ENCODE measurements around the gene PFKFB3.
"Not testable (repeated sequence)": the region's sequence is repeated elsewhere in the genome, so short reads cannot be mapped to it uniquely, and the experiment has no call there.

PFKFB3 gene

DNA sequence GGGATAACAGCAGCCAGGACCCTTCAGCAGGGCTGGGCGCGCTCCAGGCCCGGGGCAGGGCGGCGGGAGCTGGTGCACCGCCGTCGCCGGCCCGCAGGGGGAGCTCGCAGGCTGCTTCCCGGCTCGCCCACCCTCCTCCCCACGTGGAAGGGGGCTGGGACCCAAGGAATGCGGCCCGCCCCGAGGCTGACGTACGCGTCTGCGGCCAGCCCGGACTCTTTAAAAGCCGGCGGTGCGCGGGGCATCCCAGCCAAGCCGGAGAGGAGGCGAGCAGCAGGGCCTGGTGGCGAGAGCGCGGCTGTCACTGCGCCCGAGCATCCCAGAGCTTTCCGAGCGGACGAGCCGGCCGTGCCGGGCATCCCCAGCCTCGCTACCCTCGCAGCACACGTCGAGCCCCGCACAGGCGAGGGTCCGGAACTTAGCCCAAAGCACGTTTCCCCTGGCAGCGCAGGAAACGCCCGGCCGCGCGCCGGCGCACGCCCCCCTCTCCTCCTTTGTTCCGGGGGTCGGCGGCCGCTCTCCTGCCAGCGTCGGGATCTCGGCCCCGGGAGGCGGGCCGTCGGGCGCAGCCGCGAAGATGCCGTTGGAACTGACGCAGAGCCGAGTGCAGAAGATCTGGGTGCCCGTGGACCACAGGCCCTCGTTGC is at the start of gene PFKFB3:
TSS of gene PFKFB3 (plus strand) at position 249 of the 647 bp plus-strand sequence. CDS start at position 578, 329 bp downstream.
- in situ Hi-C loops (cut with MboI; ENCODE audit: low sequenced_read_pairs), result loop anchor here (5.0 kb wide), 1 partner anchor 204 kb away; no protein-coding TSS in a partner anchor

GRCh38 chr10:6153845-6154244 is 48.9 kb upstream of the PFKFB3 start:
- in situ Hi-C loops (cut with MboI; ENCODE audit: low sequenced_read_pairs), result no loop called here

GRCh38 chr10:6154566-6154965 is 48.2 kb upstream of the PFKFB3 start:
- in situ Hi-C loops (cut with MboI; ENCODE audit: low sequenced_read_pairs), result no loop called here

DNA sequence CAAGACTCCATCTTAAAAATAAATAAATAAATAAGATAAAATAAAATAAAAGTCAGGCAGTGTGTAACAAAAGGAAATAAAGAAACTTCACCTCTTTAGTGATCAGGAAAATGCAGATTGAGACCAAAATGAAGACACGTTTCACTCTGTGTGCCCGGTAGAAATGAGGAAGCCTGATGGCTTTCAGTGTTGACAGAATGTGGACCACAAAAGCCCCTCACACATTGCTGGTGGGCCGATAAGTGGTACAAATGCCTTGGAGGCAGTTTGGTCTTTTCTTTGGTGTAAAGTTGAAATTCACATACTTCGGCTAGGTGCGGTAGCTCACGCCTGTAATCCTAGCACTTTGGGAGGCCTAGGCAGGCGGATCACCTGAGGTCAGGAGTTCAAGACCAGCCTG is 44.5 kb upstream of the PFKFB3 start:
- in situ Hi-C loops (cut with MboI; ENCODE audit: low sequenced_read_pairs), result no loop called here

- in situ Hi-C loops (cut with MboI; ENCODE audit: low sequenced_read_pairs), result no loop called here
Measured at GRCh38 chr10:6161921-6162320, 40.8 kb upstream of the PFKFB3 start.

- in situ Hi-C loops (cut with MboI; ENCODE audit: low sequenced_read_pairs), result no loop called here
Measured at GRCh38 chr10:6162589-6163356, 40.0 kb upstream of the PFKFB3 start.

DNA sequence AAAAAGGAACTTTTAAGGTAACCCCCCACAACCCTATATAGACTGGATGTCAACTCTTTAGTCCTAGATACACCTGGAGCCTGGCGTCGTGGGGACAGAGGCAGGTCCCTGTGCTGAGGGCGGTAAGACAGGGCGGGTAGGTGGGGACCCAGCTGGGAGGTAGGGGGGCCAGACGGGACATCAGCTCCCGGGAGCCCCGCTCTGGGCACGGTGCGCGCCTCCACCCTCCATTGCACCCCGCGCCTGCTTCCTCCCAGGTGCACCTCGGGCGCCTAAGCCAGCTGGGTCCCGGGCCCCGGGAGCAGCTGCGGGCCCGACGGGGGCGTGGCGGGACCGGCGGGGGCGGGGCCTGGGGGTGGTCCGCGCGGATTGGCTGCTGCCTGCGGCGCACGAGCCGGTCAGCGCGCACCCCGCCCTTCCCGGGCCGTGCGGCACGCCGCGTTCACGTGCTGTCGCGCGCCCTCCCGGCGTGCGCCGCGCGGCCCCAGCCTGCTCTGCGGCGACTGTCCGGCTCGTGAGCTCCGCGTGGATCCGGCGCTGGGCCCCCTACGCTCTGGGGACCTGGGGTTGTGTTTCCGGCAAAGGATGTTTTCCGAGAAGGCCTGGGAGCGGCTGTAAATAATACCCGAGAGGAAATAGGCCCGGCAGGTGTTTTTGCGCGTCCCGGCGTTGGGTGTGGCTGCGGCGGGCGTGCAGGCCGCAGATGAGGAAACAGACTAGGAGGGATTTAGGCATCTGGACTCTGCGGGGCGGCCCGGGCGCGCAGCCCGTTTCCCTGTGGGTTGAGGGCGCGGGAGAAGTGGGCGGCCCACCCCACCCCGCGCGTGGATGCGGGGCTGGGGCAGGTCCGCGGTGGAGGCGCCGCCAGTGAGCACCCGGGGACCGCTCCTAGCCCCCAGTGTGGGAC is 39.1 kb upstream of the PFKFB3 start:
- in situ Hi-C loops (cut with MboI; ENCODE audit: low sequenced_read_pairs), result no loop called here

- in situ Hi-C loops (cut with MboI; ENCODE audit: low sequenced_read_pairs), result no loop called here
Measured at GRCh38 chr10:6164271-6165095, 38.2 kb upstream of the PFKFB3 start.

DNA sequence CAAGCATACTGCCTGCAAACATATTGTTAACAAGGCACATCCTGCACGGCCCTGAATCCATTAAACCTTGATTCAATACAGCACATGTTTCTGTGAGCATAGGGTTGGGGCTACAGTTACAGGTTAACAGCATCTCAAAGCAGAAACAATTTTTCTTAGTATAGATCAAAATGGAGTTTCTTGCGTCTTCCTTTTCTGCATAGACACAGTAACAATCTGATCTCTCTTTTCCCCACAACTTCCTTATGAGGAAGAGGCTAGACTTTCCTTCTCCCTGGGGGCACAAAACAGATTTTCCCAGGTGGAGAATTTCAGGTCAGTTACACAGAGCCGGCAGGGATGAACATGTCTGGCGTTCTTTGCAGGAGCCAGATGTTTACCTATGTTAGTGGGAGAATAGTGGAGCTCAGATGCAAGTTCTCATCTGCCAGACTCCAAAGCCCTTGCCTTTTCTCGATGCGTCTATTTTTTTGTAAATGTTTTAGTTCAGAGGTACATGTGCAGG is 37.5 kb upstream of the PFKFB3 start:
- in situ Hi-C loops (cut with MboI; ENCODE audit: low sequenced_read_pairs), result no loop called here

GRCh38 chr10:6165933-6166332 is 36.8 kb upstream of the PFKFB3 start:
- in situ Hi-C loops (cut with MboI; ENCODE audit: low sequenced_read_pairs), result not testable (repeated sequence)

DNA sequence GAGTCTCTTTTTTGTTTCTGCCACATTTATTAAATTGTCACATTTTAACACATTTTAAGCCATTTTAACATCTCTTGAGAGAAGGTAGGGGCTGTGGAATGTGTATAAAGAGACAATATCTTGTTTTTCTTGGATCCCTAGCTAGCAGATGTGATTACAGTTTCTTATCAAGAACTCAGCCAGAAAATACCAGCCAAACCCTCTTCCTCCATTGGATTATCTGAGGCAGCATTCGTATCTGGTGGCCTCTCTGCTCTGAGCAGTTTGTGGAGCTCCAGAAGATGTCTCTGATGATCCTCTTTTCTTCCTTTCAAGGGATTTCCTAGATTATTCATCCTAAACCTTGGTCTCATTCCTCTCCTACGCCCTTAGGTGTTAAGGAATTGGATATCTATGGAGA is 35.3 kb upstream of the PFKFB3 start:
- in situ Hi-C loops (cut with MboI; ENCODE audit: low sequenced_read_pairs), result no loop called here

DNA sequence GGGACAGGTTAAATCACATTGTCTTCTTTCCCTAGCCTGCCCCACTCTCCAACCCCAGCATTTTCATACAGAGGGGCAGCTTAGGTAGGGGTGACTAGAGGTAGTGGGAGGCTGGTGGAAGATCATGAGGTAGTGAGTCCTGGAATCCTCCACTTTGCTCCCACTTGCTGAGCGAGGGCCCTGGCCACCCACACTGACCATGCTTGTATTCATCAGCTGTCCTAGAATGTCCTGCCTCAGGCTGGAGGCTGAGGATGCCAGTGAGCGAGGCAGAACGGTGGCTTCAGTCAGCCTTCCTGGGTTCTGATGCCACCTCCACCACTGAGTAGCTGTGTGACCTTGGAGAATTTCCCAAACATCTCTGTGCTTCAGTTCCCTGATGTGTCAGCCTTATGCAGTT is 34.6 kb upstream of the PFKFB3 start:
- in situ Hi-C loops (cut with MboI; ENCODE audit: low sequenced_read_pairs), result no loop called here

DNA sequence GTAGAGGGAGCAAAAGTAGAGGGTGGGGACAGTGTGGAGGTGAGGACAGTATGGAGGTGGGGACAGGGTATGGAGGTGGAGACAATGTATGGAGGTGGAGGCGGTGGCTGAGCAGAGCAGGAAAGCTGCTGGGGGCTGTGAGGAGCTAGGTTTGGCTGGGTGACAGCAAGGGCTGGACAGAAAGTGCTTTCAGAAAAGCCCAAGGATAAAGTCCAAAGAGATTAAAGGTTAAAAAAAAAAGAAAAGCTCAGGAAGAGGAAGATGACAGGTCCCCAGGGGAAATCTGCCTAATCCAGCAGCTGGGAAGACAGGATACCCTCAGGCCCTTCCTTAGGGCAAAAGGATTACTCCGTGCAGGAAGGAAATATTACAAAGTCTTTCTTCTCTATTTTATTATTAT is 32.1 kb upstream of the PFKFB3 start:
- in situ Hi-C loops (cut with MboI; ENCODE audit: low sequenced_read_pairs), result no loop called here

- in situ Hi-C loops (cut with MboI; ENCODE audit: low sequenced_read_pairs), result no loop called here
Measured at GRCh38 chr10:6171881-6172695, 30.6 kb upstream of the PFKFB3 start.

GRCh38 chr10:6173203-6173602 is 29.5 kb upstream of the PFKFB3 start:
- in situ Hi-C loops (cut with MboI; ENCODE audit: low sequenced_read_pairs), result no loop called here

- in situ Hi-C loops (cut with MboI; ENCODE audit: low sequenced_read_pairs), result no loop called here
Measured at GRCh38 chr10:6174201-6174874, 28.4 kb upstream of the PFKFB3 start.

DNA sequence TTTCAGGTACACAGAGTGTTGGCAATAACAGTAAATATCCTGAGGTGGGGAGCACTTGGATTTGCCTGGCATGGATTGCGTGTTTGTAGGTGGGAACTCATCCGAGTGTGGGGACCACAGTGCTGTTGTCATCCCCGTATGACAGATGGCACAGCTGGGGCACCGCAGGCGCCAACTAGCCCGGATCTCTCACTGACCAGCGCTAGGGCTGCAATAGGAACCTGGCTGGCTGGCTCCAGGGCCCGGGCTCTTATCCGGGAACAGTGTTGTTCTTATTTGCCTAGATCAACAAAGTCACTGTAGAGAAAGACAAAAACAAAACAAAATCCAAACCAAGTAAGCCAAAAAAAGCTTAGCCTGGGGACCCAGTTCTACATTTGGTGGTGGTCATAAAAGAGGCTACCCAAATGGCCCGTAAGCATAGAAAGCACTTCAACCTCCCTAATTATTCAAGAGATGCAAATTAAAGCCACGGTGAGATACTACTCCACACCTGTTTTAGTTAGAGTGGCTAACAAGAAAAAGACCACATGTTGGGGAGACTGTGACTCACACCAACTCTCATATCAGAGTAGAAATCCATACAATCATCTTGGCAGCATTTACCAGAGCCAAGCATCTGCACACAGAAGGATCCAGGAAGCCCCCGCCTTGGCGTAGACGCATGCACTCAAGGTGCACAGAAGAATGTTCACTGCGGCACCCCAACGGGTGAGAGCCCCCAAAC is 27.2 kb upstream of the PFKFB3 start:
- in situ Hi-C loops (cut with MboI; ENCODE audit: low sequenced_read_pairs), result no loop called here

DNA sequence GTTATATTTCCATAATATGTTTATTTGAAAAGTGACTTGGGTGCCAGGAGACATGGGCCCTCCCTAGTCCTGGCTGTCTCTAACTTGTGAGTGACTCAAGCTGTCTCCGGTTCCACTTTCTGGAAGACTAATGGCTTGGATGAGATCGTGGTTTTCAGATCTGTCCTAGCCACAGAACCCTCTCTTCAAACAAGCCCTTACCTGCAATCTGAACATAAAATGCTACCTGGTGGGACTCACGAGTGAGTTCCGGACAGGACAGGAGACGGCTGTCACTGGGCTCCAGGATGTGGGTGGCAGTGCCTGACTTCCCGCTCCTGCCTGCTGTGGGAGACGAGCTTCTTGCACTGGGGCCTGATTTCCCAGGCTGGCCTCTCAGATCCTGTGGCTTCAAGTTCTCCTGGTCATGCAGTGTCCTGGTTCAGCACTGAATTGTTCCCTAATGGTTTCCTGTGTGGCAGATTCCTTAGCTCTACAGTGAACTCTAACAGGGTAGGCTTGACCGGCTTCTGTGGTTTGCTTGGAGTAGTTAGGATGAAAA is 26.0 kb upstream of the PFKFB3 start:
- in situ Hi-C loops (cut with MboI; ENCODE audit: low sequenced_read_pairs), result no loop called here
